H1 (cell line): ENCODE data around the gene SRRM2.

Source experiments
- ATF2 ChIP-seq: IDR thresholded peaks from 2 replicates; pipeline ENCODE4 v1.6.1; 2012; ENCODE audit warnings: low read length, inconsistent platforms
- CEBPB ChIP-seq: IDR thresholded peaks from 2 replicates; pipeline ENCODE4 v1.6.1; 2012; ENCODE audit warnings: low read depth, low read length
- CHD2 ChIP-seq: IDR thresholded peaks from 2 replicates; pipeline ENCODE4 v1.6.1; 2012; ENCODE audit warnings: low read length, improper control_type of control experiment
- CREB1 ChIP-seq: IDR thresholded peaks from 2 replicates; pipeline ENCODE4 v1.6.1; 2012; ENCODE audit warnings: inconsistent platforms
- EP300 ChIP-seq, 2 experiments: IDR thresholded peaks; 1 replicate in 1 of 2; 2 replicates in 1 of 2; pipeline ENCODE4 v1.6.1; 2011 to 2012; ENCODE audit warnings: low read depth in 2 of 2, low read length in 2 of 2, mild to moderate bottlenecking in 2 of 2, borderline replicate concordance in 1 of 2, inconsistent platforms in 1 of 2, moderate library complexity in 1 of 2
- HDAC2 ChIP-seq, 2 experiments: fragments of 300-600 bp in 1 of 2; sonication (generic) in 1 of 2; IDR thresholded peaks; 2 replicates each; pipeline ENCODE4 v1.6.1; 2011 to 2012; ENCODE audit warnings: low read depth in 2 of 2, low read length in 2 of 2, mild to moderate bottlenecking in 2 of 2, moderate library complexity in 2 of 2, borderline replicate concordance in 1 of 2, inconsistent platforms in 1 of 2
- POLR2A ChIP-seq, 2 experiments: IDR thresholded peaks; 1 replicate in 1 of 2; 2 replicates in 1 of 2; pipeline ENCODE4 v1.6.1; 2011; ENCODE audit warnings: low read depth in 2 of 2, low read length in 2 of 2, mild to moderate bottlenecking in 2 of 2; ENCODE audit errors: control extremely low read depth in 1 of 2
- POLR2AphosphoS5 ChIP-seq: IDR thresholded peaks from 2 replicates; pipeline ENCODE4 v1.6.1; 2011; ENCODE audit warnings: low read depth, low read length
- RAD21 ChIP-seq, 2 experiments: IDR thresholded peaks in 1 of 2; conservative IDR thresholded peaks in 1 of 2; 2 replicates each; pipeline ENCODE4 v1.6.1; 2011; ENCODE audit warnings: low read depth in 2 of 2, low read length in 2 of 2, improper control_type of control experiment in 1 of 2, inconsistent platforms in 1 of 2, mild to moderate bottlenecking in 1 of 2, moderate library complexity in 1 of 2
- RFX5 ChIP-seq: IDR thresholded peaks from 2 replicates; pipeline ENCODE4 v1.6.1; 2011; ENCODE audit warnings: low read depth, low read length, improper control_type of control experiment, borderline replicate concordance
- TCF12 ChIP-seq: IDR thresholded peaks from 2 replicates; pipeline ENCODE4 v1.6.1; 2011; ENCODE audit warnings: low read depth, mild to moderate bottlenecking, low read length

- TF ChIP-seq HDAC2 (IDR thresholded peaks at IDR 0.05; ENCODE audit: borderline replicate concordance in 1 of 2, low read depth in 2 of 2, low read length in 2 of 2) (no peak), ATF2 (no peak), RAD21 (IDR thresholded peaks at IDR 0.05 in 1 of 2, conservative IDR thresholded peaks at IDR 0.05 in 1 of 2; ENCODE audit: low read depth in 2 of 2, low read length in 2 of 2) (no peak), RFX5 (no peak), POLR2A (IDR thresholded peaks at IDR 0.05; ENCODE audit: control extremely low read depth in 1 of 2, low read depth in 2 of 2, low read length in 2 of 2) (no peak), CEBPB (no peak), TCF12 (no peak), POLR2AphosphoS5 (no peak), CREB1 (no peak), EP300 (IDR thresholded peaks at IDR 0.05; ENCODE audit: borderline replicate concordance in 1 of 2, low read depth in 2 of 2, low read length in 2 of 2) (no peak), CHD2 (no peak)
Measured at GRCh38 chr16:2736476-2737237, 15.8 kb upstream of the SRRM2 start.
